GM12891 (cell line): ENCODE data around the gene TLNRD1.

Source experiments
- PAX5 ChIP-seq: IDR thresholded peaks from 2 replicates; pipeline ENCODE4 v1.6.1; 2011; ENCODE audit warnings: low read length, moderate library complexity, mild to moderate bottlenecking; ENCODE audit not compliant: insufficient read depth, severe bottlenecking
- POLR2A ChIP-seq: IDR thresholded peaks from 2 replicates; pipeline ENCODE4 v1.6.1; 2011; ENCODE audit warnings: low read depth, low read length, control low read depth
- POLR2AphosphoS5 ChIP-seq: IDR thresholded peaks from 2 replicates; pipeline ENCODE4 v1.6.1; 2011; ENCODE audit warnings: low read depth, low read length, control low read depth
- POU2F2 ChIP-seq: IDR thresholded peaks from 2 replicates; pipeline ENCODE4 v1.6.1; 2011; ENCODE audit warnings: low read depth, mild to moderate bottlenecking, control low read depth, low read length, moderate library complexity
- SPI1 ChIP-seq: IDR thresholded peaks from 2 replicates; pipeline ENCODE4 v1.6.1; 2011; ENCODE audit warnings: low read depth, low read length, control low read depth
- TAF1 ChIP-seq: IDR thresholded peaks from 2 replicates; pipeline ENCODE4 v1.6.1; 2011; ENCODE audit warnings: low read depth, low read length, control low read depth

- TF ChIP-seq POLR2A, result no peak
- no peak for TF ChIP-seq TAF1
- TF ChIP-seq POLR2AphosphoS5, result no peak
- no peak for TF ChIP-seq POU2F2
- TF ChIP-seq SPI1, result no peak
- no peak for TF ChIP-seq PAX5
Measured at GRCh38 chr15:81013396-81013929, 12.7 kb downstream of the TLNRD1 start.
